ENCODE results near the gene PAXX.

PAXX gene

DNA sequence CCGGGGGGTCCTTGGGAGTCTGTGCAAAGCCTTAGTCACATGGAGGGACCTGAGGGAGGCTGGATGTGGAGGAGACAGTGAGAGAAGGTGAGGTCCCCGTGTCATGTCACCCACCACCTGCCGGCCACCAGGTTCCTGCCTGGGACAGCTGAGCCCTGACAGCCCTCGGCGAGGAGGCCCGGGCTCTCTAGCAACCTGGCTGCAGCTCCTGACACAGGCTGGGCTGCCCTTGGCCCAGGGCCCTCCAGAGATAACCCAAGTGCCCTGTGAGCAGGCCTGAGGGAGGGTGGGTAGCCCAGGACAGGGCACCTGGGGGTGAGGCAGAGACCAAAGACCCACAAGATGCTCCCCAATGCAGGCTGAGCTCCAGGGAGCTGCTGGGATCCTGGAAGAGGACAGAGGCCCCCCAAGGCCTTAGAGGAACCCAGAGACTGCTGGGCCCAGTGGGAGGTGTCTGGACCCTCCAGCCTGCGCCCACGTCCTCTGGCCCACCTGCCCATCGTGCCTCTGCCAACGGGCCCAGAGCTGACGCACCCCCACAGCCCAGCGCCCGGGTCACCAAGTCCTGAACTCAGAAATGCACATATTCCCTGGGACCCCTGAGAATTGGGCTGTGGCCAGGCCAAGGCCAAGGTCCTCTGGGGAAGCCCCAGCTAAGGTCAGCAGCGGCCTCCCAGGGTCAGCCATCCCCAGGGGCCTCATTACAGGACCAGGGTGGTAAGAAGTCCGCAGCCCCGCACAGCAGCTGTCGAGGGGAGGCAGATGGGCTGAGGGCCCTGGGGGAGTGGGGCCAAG lies 23.7 kb upstream of the PAXX start:
- H3K4me3 ChIP-seq (ENCODE audit: low read depth in 1 of 2, low read length in 2 of 2): no peak overlapping the region

DNA sequence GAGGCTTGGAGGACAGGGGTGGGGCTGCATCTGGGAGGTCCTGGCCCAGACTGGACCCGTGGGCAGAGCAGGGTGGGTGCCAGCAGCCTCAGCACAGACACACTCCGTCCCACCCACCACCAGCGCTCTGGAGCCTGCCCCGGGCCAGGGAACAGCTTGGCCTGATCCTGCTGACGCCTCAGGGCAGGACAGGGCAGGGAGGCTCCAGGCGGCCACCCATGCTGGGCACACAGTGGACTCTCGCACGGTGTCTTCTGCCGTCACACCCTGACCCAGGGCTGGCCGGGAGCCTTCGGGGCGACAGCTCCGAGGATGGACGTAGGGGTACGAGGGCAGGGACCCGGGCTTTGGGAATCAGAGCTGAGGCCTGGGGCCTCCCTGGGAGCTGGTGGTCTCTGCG lies 23.1 kb upstream of the PAXX start:
- H3K4me1 ChIP-seq (ENCODE audit: control insufficient read depth in 1 of 2, insufficient read depth in 2 of 2, low read length in 2 of 2): peaks cover 10 to 13% of the 10 kb centered on the region in 2 donors
- H3K9me3 ChIP-seq (ENCODE audit: control insufficient read depth in 1 of 2, low read length in 2 of 2): no peaks in the 10 kb centered on the region
- H3K27ac ChIP-seq (ENCODE audit: low read depth, low read length): no peak overlapping the region
- no peaks in the 10 kb centered on the region for H3K36me3 ChIP-seq (ENCODE audit: control insufficient read depth in 1 of 2, insufficient read depth in 2 of 2, low read length in 2 of 2)
- H3K9ac ChIP-seq (ENCODE audit: low read depth in 1 of 2, low read length in 2 of 2): no peak overlapping the region
- H3K27me3 ChIP-seq (ENCODE audit: control insufficient read depth in 1 of 2, insufficient read depth in 2 of 2, low read length in 2 of 2): no peaks in the 10 kb centered on the region
- no peak overlapping the region for H3K4me3 ChIP-seq (ENCODE audit: low read depth in 1 of 2, low read length in 2 of 2)

More for the DNA sequence above, 23.7 kb upstream of the PAXX start:
- Histone ChIP-seq H3K27me3 (ENCODE audit: control insufficient read depth in 1 of 2, insufficient read depth in 2 of 2, low read length in 2 of 2) (no peaks in the 10 kb centered on the region), H3K27ac (ENCODE audit: low read depth, low read length) (no peak overlapping the region), H3K4me1 (ENCODE audit: control insufficient read depth in 1 of 2, insufficient read depth in 2 of 2, low read length in 2 of 2) (peaks cover 12 to 14% of the 10 kb centered on the region in 2 donors), H3K36me3 (ENCODE audit: control insufficient read depth in 1 of 2, insufficient read depth in 2 of 2, low read length in 2 of 2) (no peaks in the 10 kb centered on the region), H3K9me3 (ENCODE audit: control insufficient read depth in 1 of 2, low read length in 2 of 2) (no peaks in the 10 kb centered on the region), H3K9ac (ENCODE audit: low read depth in 1 of 2, low read length in 2 of 2) (no peak overlapping the region)

- no peaks in the 10 kb centered on the region for H3K9me3 ChIP-seq (ENCODE audit: control insufficient read depth in 1 of 2, low read length in 2 of 2)
- no peak overlapping the region for H3K27ac ChIP-seq (ENCODE audit: low read depth, low read length)
- peaks cover 5 to 6% of the 10 kb centered on the region in 2 donors for H3K4me1 ChIP-seq (ENCODE audit: control insufficient read depth in 1 of 2, insufficient read depth in 2 of 2, low read length in 2 of 2)
- H3K36me3 ChIP-seq (ENCODE audit: control insufficient read depth in 1 of 2, insufficient read depth in 2 of 2, low read length in 2 of 2): no peaks in the 10 kb centered on the region
- H3K27me3 ChIP-seq (ENCODE audit: control insufficient read depth in 1 of 2, insufficient read depth in 2 of 2, low read length in 2 of 2): no peaks in the 10 kb centered on the region
- H3K9ac ChIP-seq (ENCODE audit: low read depth in 1 of 2, low read length in 2 of 2): no peak overlapping the region
- no peak overlapping the region for H3K4me3 ChIP-seq (ENCODE audit: low read depth in 1 of 2, low read length in 2 of 2)
Measured at GRCh38 chr9:136969774-136970173, 22.4 kb upstream of the PAXX start.

GRCh38 chr9:136970361-136970760 lies 21.9 kb upstream of the PAXX start:
- Histone ChIP-seq H3K4me1 (ENCODE audit: control insufficient read depth in 1 of 2, insufficient read depth in 2 of 2, low read length in 2 of 2) (peaks cover 3 to 5% of the 10 kb centered on the region in 2 donors), H3K27me3 (ENCODE audit: control insufficient read depth in 1 of 2, insufficient read depth in 2 of 2, low read length in 2 of 2) (no peaks in the 10 kb centered on the region), H3K4me3 (ENCODE audit: low read depth in 1 of 2, low read length in 2 of 2) (no peak overlapping the region), H3K27ac (ENCODE audit: low read depth, low read length) (no peak overlapping the region), H3K9ac (ENCODE audit: low read depth in 1 of 2, low read length in 2 of 2) (no peak overlapping the region), H3K9me3 (ENCODE audit: control insufficient read depth in 1 of 2, low read length in 2 of 2) (no peaks in the 10 kb centered on the region), H3K36me3 (ENCODE audit: control insufficient read depth in 1 of 2, insufficient read depth in 2 of 2, low read length in 2 of 2) (no peaks in the 10 kb centered on the region)

- Histone ChIP-seq H3K9ac (ENCODE audit: low read depth in 1 of 2, low read length in 2 of 2) (no peak overlapping the region), H3K4me1 (ENCODE audit: control insufficient read depth in 1 of 2, insufficient read depth in 2 of 2, low read length in 2 of 2) (peaks cover 0 to 5% of the 10 kb centered on the region in 2 donors), H3K27me3 (ENCODE audit: control insufficient read depth in 1 of 2, insufficient read depth in 2 of 2, low read length in 2 of 2) (peaks cover 0 to 5% of the 10 kb centered on the region in 2 donors), H3K9me3 (ENCODE audit: control insufficient read depth in 1 of 2, low read length in 2 of 2) (no peaks in the 10 kb centered on the region), H3K27ac (ENCODE audit: low read depth, low read length) (no peak overlapping the region), H3K4me3 (ENCODE audit: low read depth in 1 of 2, low read length in 2 of 2) (no peak overlapping the region), H3K36me3 (ENCODE audit: control insufficient read depth in 1 of 2, insufficient read depth in 2 of 2, low read length in 2 of 2) (no peaks in the 10 kb centered on the region)
Measured at GRCh38 chr9:136971746-136972145, 20.5 kb upstream of the PAXX start.

DNA sequence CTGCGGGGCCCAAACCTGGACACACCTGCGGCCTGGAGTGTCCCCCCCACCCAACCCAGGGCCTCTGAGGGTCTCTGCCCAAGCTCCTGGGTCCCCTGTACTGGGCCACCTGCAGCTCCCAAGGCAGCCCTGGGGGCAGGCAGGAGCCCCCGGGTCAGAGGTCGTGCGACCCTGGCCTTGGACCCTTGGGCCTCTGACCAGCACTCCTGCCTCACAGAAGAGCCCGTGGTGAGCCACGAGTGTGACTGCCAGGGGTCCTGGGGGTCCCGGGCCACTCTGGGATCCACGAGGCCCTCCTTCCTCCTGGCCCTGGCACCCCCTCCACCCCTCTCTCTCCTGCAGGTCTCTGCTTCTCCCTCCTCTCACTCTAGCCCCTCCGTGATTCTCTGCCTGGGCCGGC lies 19.9 kb upstream of the PAXX start:
- H3K9me3 ChIP-seq (ENCODE audit: control insufficient read depth in 1 of 2, low read length in 2 of 2): no peaks in the 10 kb centered on the region
- no peaks in the 10 kb centered on the region for H3K36me3 ChIP-seq (ENCODE audit: control insufficient read depth in 1 of 2, insufficient read depth in 2 of 2, low read length in 2 of 2)
- H3K4me3 ChIP-seq (ENCODE audit: low read depth in 1 of 2, low read length in 2 of 2): no peak overlapping the region
- H3K27me3 ChIP-seq (ENCODE audit: control insufficient read depth in 1 of 2, insufficient read depth in 2 of 2, low read length in 2 of 2): peaks cover 0 to 10% of the 10 kb centered on the region in 2 donors
- H3K27ac ChIP-seq (ENCODE audit: low read depth, low read length): no peak overlapping the region
- H3K4me1 ChIP-seq (ENCODE audit: control insufficient read depth in 1 of 2, insufficient read depth in 2 of 2, low read length in 2 of 2): peaks cover 0 to 6% of the 10 kb centered on the region in 2 donors
- H3K9ac ChIP-seq (ENCODE audit: low read depth in 1 of 2, low read length in 2 of 2): no peak overlapping the region

- no peaks in the 10 kb centered on the region for H3K9me3 ChIP-seq (ENCODE audit: control insufficient read depth in 1 of 2, low read length in 2 of 2)
- H3K27me3 ChIP-seq (ENCODE audit: control insufficient read depth in 1 of 2, insufficient read depth in 2 of 2, low read length in 2 of 2): peaks cover 0 to 14% of the 10 kb centered on the region in 2 donors
- peaks cover 0 to 8% of the 10 kb centered on the region in 2 donors for H3K4me1 ChIP-seq (ENCODE audit: control insufficient read depth in 1 of 2, insufficient read depth in 2 of 2, low read length in 2 of 2)
- no peaks in the 10 kb centered on the region for H3K36me3 ChIP-seq (ENCODE audit: control insufficient read depth in 1 of 2, insufficient read depth in 2 of 2, low read length in 2 of 2)
- no peak overlapping the region for H3K9ac ChIP-seq (ENCODE audit: low read depth in 1 of 2, low read length in 2 of 2)
- no peak overlapping the region for H3K4me3 ChIP-seq (ENCODE audit: low read depth in 1 of 2, low read length in 2 of 2)
- no peak overlapping the region for H3K27ac ChIP-seq (ENCODE audit: low read depth, low read length)
Measured at GRCh38 chr9:136972743-136973142, 19.5 kb upstream of the PAXX start.

DNA sequence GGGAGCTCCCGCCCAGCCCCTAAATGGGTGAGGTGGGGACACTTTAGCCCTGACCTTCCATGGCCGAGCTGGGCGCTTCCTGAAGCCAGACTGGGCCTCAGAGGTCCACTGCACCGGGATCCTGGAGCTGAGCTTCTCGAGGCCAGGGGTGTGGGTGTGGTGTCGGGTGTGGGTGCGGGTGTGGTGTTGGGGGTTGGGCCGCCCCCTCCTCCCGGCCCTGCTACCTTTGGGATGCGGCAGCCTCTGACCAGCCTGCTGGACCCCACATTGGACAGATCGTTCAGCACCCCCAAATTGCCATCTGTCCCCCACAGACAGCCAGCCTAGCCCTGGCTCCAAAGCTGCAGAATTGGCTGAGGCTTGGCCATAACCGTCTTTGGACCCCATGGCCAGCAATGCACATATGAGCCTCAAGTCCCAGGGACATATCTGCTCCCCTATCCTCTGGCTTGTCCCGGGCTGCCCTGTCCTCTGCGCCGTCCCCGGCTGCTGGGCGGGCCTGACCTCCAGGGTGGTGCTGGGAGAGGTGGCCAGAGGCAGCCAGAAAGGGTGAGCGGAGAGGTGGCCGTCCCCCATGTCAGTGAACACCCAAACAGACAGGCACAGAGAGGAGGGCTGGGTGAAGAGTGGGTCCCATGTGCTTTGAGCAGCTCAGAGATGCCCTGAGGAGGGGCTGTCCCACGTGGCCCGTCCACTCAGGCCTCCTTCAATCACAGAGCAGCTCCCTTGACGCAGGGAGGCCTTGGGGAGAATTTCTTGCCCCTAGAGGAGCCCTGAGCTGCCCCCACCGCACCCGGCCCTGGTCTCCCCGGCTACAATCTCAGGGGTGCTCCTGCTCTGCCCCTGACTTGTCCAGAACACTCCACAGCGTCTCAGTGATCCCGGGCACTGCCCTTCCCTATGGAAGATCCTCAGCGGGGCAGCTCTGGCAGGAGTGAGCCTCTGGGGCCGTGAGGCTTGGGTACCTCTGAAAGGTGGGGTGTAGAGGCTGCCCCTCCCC lies 18.3 kb upstream of the PAXX start:
- H3K27me3 ChIP-seq (ENCODE audit: control insufficient read depth in 1 of 2, insufficient read depth in 2 of 2, low read length in 2 of 2): peaks cover 0 to 16% of the 10 kb centered on the region in 2 donors
- no peak overlapping the region for H3K9ac ChIP-seq (ENCODE audit: low read depth in 1 of 2, low read length in 2 of 2)
- H3K4me1 ChIP-seq (ENCODE audit: control insufficient read depth in 1 of 2, insufficient read depth in 2 of 2, low read length in 2 of 2): peaks cover 0 to 13% of the 10 kb centered on the region in 2 donors
- H3K27ac ChIP-seq (ENCODE audit: low read depth, low read length): no peak overlapping the region
- H3K4me3 ChIP-seq (ENCODE audit: low read depth in 1 of 2, low read length in 2 of 2): no peak overlapping the region
- H3K36me3 ChIP-seq (ENCODE audit: control insufficient read depth in 1 of 2, insufficient read depth in 2 of 2, low read length in 2 of 2): no peaks in the 10 kb centered on the region
- no peaks in the 10 kb centered on the region for H3K9me3 ChIP-seq (ENCODE audit: control insufficient read depth in 1 of 2, low read length in 2 of 2)

DNA sequence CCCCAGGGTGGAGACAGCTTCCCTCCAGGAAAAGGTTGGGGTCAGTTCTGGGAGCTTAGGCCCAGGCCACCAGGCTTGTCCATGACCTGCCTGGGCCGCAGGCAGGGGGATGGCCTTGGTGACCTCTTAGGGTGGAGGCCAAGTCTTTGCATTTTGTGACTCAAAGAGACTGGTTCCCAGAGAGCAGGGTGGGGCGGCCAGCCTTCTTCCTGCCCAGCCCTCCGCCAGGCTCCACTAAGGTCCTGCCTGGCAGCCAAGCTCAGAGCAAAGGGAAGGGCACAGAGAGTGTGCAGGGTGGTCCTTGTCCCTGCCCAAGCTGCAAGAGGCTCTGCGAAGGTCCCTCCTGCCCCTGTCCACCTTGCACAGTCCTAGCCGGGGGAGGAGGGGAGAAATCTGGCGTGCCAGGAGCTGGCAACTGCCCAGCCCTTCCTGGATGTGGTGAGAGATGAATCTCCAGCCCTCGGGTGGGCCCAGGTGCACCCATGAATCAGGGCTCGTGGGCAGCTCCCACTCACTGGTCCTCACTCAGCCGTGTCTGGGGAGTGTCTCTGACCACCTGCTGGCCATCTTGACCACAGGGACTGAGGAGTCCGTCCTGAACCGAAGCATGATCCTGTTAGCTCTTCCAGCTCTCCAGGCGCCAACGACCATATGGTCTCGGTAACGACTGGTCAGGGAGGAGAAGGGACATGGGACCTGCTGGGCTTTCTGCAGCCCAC lies 17.2 kb upstream of the PAXX start:
- Histone ChIP-seq H3K27me3 (ENCODE audit: control insufficient read depth in 1 of 2, insufficient read depth in 2 of 2, low read length in 2 of 2) (peaks cover 0 to 16% of the 10 kb centered on the region in 2 donors), H3K9ac (ENCODE audit: low read depth in 1 of 2, low read length in 2 of 2) (no peak overlapping the region), H3K36me3 (ENCODE audit: control insufficient read depth in 1 of 2, insufficient read depth in 2 of 2, low read length in 2 of 2) (no peaks in the 10 kb centered on the region), H3K4me1 (ENCODE audit: control insufficient read depth in 1 of 2, insufficient read depth in 2 of 2, low read length in 2 of 2) (peaks cover 0 to 13% of the 10 kb centered on the region in 2 donors), H3K9me3 (ENCODE audit: control insufficient read depth in 1 of 2, low read length in 2 of 2) (no peaks in the 10 kb centered on the region), H3K27ac (ENCODE audit: low read depth, low read length) (no peak overlapping the region), H3K4me3 (ENCODE audit: low read depth in 1 of 2, low read length in 2 of 2) (no peak overlapping the region)
